Activated CD4-positive, CD25-positive, alpha-beta regulatory T cell (primary cell): ENCODE results near the gene NLGN1.

Source experiments
- DNase-seq, 4 experiments: peaks; one replicate each; lab custom pipeline; 2025; lab: John Stamatoyannopoulos, UW

NLGN1 gene

DNA sequence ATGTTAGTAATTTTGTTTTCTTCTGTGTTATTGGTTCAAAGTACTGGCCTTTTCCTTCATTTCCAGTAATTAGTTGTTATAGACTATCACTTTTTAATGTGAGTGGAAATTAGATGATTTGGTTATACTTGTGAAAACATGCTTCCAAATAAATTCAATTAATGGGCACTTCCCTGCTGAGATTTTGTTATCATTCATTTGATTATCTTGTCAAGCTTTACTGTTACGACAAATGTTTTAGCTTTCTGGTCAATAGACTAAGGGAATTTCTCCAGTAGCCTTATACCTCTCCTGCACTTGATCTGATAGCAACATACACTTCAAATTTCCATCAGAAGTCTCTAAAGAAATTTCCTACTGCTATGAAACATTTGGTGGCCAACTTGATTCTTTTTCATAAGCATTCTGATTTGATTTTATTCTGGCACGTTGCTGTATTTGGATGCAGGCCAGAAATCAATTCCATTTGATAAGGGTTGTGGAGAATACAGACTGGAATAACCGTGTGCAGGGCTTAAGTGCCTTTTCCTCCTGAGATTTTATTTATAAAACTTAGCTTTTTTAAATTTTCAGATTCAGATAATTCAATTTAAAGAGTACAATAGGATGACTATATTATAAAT is 887.8 kb downstream of the NLGN1 start:
- no peak for DNase-seq

DNA sequence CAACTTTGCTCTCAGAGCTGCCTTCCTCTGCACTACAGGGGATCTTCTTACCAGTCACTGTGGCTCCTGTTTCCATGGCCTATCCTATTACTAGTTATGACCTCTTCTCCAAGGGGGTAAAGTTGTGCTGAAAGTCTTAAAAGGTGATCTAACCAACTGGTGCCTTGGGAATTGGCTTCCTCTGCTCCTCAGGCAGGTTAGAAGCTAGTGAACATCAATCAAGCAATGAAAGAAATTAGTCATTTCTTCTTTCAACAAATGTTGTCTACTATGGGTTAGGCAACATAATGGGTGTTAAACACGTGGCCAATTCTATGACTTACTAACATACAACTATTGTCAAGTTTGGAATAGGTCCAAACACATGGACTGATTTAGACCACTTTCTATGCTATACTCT is 890.2 kb downstream of the NLGN1 start:
- no peak for DNase-seq

DNA sequence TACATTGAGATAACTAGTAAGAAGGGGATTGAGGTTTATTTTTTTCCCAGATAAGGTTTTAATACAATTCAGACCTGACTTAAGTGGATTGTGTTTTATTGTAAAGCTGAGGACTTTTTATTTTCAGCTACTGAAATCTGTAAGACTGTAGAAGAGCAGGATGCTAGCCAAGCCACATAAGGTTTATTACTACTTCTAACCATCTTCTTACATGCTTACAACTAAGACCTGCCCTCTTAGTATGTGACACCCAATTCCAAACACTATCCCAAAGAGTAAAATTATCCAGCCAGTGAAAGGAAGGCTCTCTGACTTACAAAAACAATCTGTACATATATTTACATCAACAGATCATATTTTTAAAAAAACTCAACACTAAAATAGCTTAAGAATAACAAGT is 897.1 kb downstream of the NLGN1 start:
- DNase-seq: no peak

DNA sequence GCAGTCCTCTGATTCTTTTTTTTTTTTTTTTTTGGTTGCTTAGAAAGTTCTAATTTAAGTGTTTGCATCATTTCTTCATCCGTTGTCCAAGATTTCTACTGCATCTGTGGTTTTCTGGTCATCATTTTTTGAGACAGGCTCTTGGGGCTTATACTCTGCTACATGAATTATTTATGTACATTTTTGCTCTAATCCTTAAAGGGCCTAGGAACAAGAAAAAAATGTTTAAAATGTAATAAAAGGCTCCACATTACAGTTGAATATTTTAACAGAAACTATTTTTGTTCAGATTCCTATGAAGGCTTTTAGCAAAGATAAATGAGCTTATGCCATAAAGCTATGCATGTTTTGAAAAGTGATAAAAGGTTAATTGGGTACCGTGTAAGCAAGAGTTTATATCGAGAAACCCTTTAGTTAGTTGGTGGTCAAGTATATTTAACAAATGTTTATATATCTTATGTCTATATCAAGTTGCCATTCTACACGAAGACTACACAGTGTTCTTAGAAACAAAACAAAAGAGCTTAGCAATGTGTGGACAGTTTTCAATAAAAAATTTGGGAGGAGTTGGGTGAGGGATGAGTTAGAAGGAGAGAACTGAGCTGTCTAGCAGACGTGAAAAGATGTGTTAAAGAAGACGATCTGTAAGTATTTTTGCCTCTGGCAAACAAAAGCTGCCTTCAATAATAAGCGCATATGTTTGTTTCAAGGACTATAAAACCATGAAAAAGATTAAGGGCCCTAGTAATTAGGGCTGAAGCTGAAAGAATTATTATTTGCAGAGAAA is 898.0 kb downstream of the NLGN1 start:
- no peak for DNase-seq

DNA sequence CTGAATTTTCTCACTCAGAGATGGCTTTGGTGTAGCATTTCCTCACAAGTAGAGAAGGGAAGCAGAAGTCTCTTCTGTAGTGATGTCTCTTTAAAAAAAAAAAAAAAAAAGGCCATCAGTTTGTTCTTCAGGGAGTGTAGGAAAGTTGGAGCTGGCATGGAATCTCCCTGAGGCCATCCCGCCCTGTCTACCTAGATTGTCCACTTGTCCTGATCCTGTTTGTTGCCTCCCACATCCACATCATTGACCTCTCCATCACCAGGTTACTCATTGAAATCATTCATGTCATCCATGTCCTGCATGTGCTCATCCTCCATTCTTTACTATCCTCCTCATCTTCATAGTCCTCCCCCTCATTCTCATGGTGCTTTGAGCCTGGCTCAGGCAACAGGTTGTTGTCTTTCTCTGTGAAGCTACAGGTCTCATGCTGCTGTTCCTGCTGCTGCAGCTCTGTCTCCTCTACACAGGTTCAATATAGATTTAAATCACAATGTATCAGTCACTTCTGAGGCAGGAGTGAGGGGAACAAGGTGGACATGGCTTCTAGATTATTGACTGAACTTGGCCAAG is 905.3 kb downstream of the NLGN1 start:
- DNase-seq: no peak

DNA sequence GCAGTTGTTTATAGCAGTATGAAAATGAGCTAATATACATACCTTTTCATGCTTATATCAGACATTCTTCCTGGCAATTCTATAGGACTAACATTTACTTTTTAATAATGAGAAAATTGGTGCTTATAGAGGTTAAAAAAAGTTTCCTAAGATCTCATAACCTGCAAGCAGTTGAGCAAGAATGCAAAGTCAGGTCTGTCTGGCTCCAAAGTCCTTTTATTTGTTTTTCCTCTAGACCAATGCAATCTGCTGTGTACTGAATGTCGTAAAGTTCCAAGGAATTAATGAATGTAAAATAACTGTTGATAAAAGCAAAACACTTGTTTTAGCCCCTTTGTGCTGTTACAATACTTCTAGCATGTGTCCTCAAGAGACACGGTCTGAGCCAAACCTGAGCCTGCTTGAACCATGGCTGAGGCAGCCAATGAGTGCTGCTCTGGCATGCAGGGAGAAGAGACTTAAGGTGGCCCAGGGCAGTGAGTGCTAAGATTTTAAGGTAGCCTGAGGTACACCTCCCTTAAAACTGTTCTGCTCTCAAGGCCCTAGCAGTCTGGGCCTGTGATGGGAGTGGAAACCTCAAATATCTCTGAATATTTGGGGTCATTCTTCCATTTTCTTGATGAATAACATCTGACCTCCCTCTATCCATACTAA is 906.5 kb downstream of the NLGN1 start:
- no peak for DNase-seq

DNA sequence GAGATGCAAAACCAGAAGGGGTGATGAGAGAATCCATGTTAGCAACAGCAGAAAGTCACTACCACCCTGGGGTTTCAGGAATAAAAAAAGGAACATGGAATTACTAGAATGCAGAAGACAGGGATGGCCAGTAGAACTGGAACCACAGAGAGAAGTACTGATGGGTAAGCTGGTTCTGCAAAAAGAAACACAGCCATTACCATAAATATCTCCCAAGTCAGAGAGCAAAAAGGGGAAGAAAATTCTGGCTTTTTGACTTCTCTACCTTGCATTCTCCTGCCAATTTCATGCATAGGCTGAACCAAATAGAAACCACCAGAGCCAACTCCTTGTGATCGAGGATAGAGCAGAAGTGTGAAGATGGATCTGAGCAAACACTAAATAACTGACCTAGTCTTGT is 911.2 kb downstream of the NLGN1 start:
- DNase-seq: no peak

DNA sequence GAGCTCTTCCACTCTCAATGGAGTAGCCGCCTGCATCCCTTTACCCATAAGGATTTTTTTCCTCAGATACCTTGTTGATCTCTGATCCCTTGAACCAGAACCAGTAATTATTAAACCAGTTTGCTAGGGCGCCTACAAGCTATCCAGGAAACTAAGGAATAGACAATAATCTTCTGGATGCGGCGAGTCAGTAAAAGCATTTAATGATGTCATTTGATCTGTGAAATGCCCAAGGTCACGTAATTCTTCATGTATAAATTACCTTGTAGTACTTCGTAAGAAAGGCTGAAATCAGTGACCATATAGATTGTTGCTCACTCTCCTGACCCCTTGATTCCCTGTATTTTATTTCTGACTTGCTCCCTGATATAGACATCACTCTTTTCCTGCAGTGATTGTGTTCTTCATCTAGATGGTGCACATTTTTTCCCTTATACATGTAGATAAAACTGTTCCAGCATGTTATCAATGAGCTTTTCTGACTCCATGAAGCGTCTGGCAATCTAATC is 913.0 kb downstream of the NLGN1 start:
- no peak for DNase-seq

DNA sequence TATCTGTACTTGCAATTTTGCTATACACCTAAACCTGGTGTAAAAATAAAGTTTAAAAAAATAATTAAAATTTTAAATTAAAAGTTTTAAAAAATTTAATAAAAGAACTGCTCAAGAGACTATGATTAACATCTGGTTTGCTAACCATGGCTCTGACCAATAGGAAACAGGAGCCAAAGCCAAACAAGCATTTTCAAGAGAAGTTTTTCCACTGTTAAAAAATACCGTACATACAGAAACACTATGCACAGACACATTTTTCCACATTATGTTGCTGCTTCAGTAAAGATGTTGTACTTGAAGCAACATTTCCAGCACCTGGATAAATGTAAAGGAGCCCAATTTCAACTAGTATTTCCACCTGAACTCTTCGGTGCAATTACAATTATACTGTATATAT is 917.7 kb downstream of the NLGN1 start:
- no peak for DNase-seq

DNA sequence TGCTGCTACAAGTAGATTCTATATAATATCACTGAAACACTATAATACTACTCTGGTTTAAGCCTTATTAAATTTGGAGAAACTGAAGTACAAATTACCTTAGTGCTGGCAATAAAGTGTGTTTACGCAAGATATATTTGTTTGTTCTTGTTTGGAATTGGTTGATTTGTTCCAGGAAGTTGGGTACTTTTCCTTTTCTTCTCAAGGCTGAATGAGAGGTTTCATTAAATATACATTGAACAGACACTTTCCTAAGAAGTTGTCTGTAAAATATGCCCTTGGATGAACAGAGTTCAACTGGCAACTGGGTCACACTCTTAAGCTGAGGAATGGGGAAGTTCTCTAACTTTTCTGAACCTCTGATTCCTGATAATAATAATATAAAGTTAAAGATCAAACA is 919.5 kb downstream of the NLGN1 start:
- no peak for DNase-seq

DNA sequence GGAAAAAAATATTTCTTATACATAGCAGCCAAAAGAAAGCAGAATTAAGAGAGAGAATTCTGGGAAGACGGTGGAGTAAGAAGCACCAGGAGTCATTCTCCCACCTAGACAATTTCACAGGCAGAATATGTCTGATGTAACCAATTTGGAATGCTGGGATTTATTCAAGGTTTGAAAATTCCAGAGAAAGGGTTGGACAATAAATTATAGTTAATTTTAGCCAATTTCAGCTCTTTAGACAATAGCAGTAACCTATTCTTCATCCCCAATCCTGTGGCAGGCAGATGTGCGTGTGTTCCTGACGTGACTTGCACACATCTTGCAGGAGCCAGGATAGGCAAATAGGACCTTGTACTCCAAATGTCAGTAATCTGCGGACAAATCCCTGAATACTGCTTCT is 920.6 kb downstream of the NLGN1 start:
- DNase-seq: no peak

DNA sequence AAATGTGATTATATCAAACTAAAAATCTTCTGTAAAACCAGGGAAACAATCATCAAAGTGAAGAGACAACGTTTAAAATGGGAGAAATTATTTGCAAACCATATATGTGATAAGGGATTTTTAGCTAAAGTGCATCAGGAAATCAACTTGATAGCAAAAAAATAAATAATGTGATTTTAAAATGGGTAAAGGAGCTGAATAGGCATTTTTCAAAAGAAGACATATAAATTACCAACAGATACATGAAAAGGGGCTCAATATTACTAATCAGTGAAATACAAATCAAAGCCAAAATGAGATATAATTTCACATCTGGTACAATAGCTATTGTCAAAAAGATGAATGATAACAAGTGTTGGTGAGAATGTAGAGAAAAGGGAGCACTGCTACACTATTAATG is 924.0 kb downstream of the NLGN1 start:
- no peak for DNase-seq

DNA sequence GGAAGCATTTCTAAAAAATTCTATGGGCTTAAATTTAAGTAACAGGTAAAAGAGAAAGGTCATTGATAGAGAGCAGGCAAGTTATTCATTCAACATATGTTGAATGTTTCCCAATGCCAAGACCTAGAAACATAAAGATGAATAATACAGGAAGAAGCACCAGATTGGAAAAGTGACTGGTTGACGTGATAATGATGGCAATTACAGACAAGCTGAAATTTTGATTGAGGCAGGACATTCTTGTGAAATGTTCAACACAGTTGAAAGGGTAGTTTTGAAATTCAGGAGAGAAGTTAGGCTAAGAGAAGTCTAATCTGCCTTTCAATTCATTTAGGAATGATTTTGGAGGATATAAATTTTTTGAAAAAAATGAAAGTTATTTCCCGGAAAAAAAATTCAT is 925.2 kb downstream of the NLGN1 start:
- no peak for DNase-seq

DNA sequence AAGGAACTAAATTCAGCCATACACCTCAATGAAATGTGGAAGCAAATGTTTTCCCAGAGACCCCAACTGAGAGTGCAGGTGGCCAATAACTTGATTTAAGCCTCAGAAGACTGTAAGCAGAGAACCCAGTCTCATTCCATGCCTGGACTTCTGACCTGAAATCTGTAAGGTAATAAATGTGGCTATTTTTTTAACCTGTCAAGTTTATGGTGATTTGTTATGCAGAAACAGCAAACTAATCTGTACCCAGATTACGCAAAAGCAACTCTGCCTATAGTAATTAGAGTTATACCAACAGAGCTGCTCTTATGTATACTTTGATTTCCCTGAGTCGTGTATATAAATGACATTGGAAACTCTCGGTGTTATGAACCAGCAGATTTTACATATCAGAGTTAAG is 927.6 kb downstream of the NLGN1 start:
- DNase-seq: no peak

DNA sequence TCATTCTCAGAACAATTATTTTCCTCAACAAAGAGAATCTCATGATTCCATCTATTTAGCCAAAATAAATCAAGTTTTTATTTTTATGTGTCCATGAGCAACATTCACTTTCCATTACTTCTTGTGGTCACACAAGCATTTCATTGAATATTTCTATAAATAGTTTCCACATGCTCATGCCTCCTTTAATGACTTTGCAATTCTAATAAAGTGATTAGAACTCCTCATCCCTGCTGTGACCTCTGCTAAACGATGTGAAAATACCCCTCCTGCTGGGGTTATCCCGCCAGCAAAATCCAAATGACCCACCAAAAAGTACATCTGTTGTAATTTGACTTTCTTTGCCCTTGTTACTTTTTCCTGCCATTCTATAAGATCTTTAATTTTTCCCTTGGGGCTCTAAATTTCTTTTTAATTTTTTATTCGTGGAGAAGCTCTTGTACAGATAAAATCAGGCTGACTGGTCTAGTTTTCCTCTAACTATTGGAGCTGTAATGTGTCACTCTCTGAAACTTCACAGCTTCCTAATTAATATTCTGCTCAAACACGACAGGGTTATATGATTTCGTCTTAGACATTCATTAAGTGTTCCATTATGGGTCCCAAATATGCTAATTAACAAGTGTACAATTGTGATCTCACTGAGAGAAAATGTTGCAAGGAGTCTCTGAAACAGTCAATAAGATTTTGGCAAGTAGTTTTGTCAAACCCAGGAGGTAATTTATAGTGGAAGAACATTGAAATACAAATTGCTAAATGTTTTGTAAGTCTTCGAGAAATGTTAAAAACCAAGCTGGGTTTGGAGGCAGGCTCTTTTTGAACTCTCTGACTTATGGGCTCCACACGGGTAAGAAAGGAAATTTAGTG is 928.5 kb downstream of the NLGN1 start:
- DNase-seq: no peak

DNA sequence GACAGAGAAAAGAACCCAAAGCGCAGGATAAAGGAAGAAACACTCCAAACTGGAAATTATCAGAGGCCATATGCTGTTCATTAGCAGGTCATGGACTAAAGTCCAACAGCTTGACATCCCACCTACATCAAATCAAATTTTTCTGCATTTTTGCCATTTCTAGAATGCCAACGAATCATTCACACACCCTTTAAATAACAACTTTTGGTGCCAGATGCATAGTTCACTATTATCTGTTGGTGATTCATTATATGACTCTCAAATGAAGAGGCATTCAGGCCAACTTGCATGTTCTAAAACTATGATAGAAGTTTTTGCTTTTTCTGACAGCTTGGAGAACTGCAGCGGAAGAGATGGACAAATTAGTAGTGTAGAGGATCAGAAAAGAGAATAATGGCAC is 931.8 kb downstream of the NLGN1 start:
- no peak for DNase-seq

DNA sequence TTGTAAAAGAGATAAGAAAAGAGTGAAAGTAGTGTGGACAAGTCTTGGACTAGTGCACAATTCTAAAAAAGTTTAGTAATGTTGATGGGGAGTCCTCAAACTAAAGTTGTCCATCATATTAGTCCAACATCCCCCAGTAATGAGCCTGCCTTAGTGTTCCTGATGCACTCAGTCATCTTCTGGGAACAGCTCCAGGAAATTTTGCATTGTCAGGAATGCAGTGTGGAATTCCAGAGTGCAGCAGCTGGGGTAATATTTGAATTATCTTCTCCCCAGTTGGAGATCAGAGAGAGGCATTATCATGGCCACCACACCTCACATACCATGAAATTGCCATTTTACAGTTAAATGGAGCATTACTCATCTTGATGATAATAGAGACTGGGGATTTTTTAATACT is 932.8 kb downstream of the NLGN1 start:
- DNase-seq: no peak

DNA sequence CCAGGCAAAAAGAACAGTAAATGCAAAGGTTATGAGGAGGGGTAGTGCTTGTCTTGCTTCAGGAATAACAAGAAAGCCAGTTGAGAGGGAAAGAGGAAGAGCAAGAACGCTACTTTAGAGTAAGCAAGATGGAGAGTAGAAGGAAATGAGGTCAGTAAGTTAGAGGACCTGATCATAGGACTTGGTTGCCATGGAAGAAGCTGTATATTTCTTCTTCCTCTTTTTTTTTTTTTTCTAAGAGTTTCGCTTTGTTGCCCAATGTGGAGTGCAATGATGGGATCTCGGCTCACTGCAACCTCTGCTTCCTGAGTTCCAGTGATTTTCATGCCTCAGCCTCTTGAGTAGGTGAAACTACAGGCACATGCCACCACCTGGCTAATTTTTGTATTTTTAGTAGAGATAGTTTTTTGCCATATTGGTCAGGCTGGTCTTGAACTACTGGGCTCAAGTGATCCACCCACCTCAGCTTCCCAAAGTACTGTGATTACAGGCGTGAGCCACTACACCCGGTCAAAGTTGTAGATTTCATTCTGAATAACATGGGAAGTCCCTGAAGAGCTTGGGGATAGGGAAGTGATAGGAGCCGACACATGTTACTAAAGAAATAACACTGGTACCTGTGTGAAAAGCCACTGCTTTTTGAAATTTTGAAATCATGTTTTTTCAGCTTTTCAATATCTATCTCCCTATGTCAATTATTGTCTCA is 933.7 kb downstream of the NLGN1 start:
- DNase-seq: no peak

DNA sequence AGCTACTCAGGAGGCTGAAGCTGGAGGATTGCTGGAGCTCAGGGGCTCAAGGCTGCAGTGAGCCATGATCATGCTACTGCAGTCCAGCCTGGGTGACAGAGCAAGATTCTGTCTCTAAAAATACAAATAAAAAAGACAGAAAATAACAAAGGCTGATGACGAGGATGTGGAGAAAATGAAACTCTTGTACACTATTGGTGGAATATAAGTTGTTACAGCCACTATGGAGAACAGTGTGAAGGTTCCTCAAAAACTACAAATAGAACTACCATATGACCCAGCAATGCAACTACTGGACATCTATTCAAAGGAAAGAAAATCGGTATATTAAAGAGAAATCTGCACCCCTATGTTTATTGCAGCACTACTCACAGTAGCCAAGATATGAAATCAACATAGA is 934.8 kb downstream of the NLGN1 start:
- DNase-seq: no peak

DNA sequence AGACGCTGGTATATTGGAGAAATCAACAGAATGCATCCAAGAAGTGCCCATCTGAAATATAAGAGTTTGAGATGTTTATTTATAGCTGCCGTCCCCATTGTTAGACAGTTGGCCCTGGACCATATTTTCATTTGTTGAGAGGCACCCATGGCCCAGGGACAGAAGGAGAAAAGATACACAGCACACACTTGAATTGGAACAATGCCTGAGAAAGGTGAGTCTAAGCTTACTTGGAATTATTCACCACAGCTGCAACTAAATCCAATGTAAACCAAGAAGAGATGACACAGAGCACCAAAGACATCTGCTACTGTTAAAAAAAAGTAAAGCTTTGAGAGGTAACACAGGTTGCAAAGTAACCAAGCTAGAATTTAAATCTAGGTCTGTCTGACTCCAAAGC is 936.1 kb downstream of the NLGN1 start:
- no peak for DNase-seq

DNA sequence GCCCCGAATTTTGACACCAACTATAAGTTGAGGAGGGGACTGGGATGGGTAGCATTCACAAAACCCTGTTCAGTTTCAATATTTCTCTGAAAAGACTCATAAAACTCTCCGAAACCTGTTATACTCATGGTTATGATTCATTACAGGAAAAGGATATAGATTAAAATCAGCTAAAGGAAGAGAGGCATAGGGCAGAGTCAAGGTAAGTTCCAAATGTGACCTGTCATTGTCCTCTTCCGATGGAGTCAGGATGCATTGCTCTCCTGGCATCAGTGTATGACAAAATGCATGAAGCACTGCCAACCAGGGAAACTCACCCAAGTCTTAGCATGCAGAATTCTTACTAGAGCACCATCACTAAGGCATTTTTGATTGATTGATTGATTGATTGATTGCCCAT is 936.6 kb downstream of the NLGN1 start:
- DNase-seq: no peak
